DND-41 (cell line): Measurements from ENCODE around the gene NUP133.

ENCODE experiments used
- EZH2 ChIP-seq: IDR thresholded peaks from 3 replicates; pipeline ENCODE4 v1.6.1; 2012; ENCODE audit warnings: borderline replicate concordance, low read depth, mild to moderate bottlenecking, moderate library complexity, low read length, inconsistent platforms; ENCODE audit not compliant: severe bottlenecking
- TF ChIP-seq, protein P1 (sequence below): IDR thresholded peaks from 2 replicates; pipeline ENCODE4 v1.5.1; 2012; ENCODE audit warnings: borderline replicate concordance, low read length, moderate library complexity, mild to moderate bottlenecking; ENCODE audit not compliant: poor library complexity, severe bottlenecking; ENCODE audit errors: extremely low read depth

DNA sequence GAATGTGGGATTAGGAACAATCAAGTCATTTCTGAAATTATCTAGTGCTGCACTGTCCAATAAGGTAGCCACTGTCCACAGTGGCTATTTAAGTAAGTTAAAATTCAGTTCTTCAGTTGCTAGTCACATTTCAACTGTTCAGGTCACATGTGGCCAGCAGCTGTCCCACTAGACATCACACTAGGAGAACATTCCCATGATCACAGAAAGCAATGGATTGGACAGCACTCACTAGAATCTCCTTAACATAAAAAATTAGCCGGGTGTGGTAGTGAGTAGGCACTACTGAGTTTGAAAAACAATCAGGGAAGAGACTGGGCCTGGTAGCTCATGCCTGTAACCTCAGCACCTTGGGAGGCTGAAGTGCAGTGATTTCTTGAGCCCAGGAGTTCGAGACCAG is 33.6 kb downstream of the NUP133 start:
- TF ChIP-seq, protein P1, sequence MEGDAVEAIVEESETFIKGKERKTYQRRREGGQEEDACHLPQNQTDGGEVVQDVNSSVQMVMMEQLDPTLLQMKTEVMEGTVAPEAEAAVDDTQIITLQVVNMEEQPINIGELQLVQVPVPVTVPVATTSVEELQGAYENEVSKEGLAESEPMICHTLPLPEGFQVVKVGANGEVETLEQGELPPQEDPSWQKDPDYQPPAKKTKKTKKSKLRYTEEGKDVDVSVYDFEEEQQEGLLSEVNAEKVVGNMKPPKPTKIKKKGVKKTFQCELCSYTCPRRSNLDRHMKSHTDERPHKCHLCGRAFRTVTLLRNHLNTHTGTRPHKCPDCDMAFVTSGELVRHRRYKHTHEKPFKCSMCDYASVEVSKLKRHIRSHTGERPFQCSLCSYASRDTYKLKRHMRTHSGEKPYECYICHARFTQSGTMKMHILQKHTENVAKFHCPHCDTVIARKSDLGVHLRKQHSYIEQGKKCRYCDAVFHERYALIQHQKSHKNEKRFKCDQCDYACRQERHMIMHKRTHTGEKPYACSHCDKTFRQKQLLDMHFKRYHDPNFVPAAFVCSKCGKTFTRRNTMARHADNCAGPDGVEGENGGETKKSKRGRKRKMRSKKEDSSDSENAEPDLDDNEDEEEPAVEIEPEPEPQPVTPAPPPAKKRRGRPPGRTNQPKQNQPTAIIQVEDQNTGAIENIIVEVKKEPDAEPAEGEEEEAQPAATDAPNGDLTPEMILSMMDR: no peak
- no peak for TF ChIP-seq EZH2
